Lower leg skin (tissue), 4 donors: ENCODE data around the gene P2RY1. TPM values are rescaled to one million over a fixed set of nuclear protein-coding genes. Genes with fewer than 3 reads are reported as not detected.
"Not testable (repeated sequence)": the region's sequence is repeated elsewhere in the genome, so short reads cannot be mapped to it uniquely, and the experiment has no call there.

ENCODE experiments used
- DNase-seq, 2 donors: peaks; one replicate each; pipeline ENCODE4 v3.0.0-alpha.2; 2019; ENCODE audit warnings: low spot score in 2 of 2
- H3K4me3 ChIP-seq: fragments of 200-600 bp; sonication (generic); 2 replicates; pipeline ENCODE4 v1.5.1; 2017; ENCODE audit warnings: mild to moderate bottlenecking, low read depth; ENCODE audit not compliant: poor library complexity, severe bottlenecking
- CTCF ChIP-seq, 3 donors: fragments of 450-650 bp; IDR thresholded peaks; one replicate each; pipeline ENCODE4 v1.5.1; 2016; ENCODE audit warnings: antibody characterized with exemption in 3 of 3, mild to moderate bottlenecking in 3 of 3, moderate library complexity in 2 of 3
- POLR2A ChIP-seq, 2 donors: fragments of 450-650 bp; IDR thresholded peaks; one replicate each; pipeline ENCODE4 v1.6.1; 2016 to 2017; ENCODE audit warnings: antibody characterized with exemption in 2 of 2, mild to moderate bottlenecking in 1 of 2, moderate library complexity in 1 of 2
- WGBS, 2 donors: methylation state at CpG; one replicate each; pipeline ENCODE4 v1.1.5; 2018; 5-methylcytosine and 5-hydroxymethylcytosine counted together
- intact Hi-C: fragments of 100-400 bp; cut with DNase I; formaldehyde crosslinking; loops from one replicate; pipeline ENCODE4 v1.15.0; 2023; ENCODE audit warnings: low total_unique reads
- total RNA-seq, 4 donors: library from RNA; depleted of rRNA; stranded (reverse); fragments of >200 nt; gene quantifications; one replicate each; pipeline ENCODE4 v1.1.0, GENCODE V29; 2016

Gene P2RY1
- total RNA-seq, 4 donors from 2014 or later, result 11.6 to 18.6 (median 16.0) TPM

GRCh38 chr3:152843955-152844354 lies 9.0 kb downstream of the P2RY1 start:
- no peak for DNase-seq
- H3K4me3 ChIP-seq, result no peak overlapping the region
- TF ChIP-seq CTCF (IDR thresholded peaks at IDR 0.05), result no peak
- TF ChIP-seq POLR2A (IDR thresholded peaks at IDR 0.05), result no peak
- intact Hi-C loops, result no loop called here

GRCh38 chr3:152846572-152847202 lies 11.8 kb downstream of the P2RY1 start:
- 89 to 94% methylated on average over 3 of the region's 3 CpGs for WGBS, 2 donors
- DNase-seq, intact Hi-C loops, H3K4me3 ChIP-seq: not testable (repeated sequence)

- intact Hi-C loops, H3K4me3 ChIP-seq, DNase-seq: not testable (repeated sequence)
- WGBS, 2 donors, result 94 to 100% methylated on average over 1 of the region's 1 CpG
These were observed 12.7 kb downstream of the P2RY1 start for GRCh38 chr3:152847599-152847998.

GRCh38 chr3:152849996-152850578 lies 15.2 kb downstream of the P2RY1 start:
- no peak overlapping the region for H3K4me3 ChIP-seq
- TF ChIP-seq CTCF (IDR thresholded peaks at IDR 0.05) (no peak), POLR2A (IDR thresholded peaks at IDR 0.05) (no peak)
- WGBS, 2 donors, result 86 to 88% methylated on average over 2 of the region's 2 CpGs
- no peak for DNase-seq
- intact Hi-C loops, result no loop called here

GRCh38 chr3:152853196-152853595 lies 18.3 kb downstream of the P2RY1 start:
- no peak overlapping the region for H3K4me3 ChIP-seq
- TF ChIP-seq POLR2A (IDR thresholded peaks at IDR 0.05) (no peak), CTCF (IDR thresholded peaks at IDR 0.05) (no peak)
- 77 to 84% methylated on average over 2 of the region's 2 CpGs for WGBS, 2 donors
- intact Hi-C loops, result no loop called here
- no peak for DNase-seq

GRCh38 chr3:152857082-152857481 lies 22.2 kb downstream of the P2RY1 start:
- WGBS, 2 donors, result 85 to 96% methylated on average over 1 of the region's 1 CpG
- intact Hi-C loops, result no loop called here
- H3K4me3 ChIP-seq, result no peak overlapping the region
- no peak for TF ChIP-seq POLR2A (IDR thresholded peaks at IDR 0.05)
- TF ChIP-seq CTCF (IDR thresholded peaks at IDR 0.05), result no peak
- DNase-seq, result no peak
